GM12872 (cell line): ENCODE data around the gene PLCL1.

Source experiments
- TF ChIP-seq, protein P1 (sequence below): IDR thresholded peaks from 3 replicates; pipeline ENCODE4 v1.5.1; 2011; ENCODE audit warnings: low read depth, mild to moderate bottlenecking, low read length, moderate library complexity; ENCODE audit not compliant: insufficient read depth

PLCL1 gene

DNA sequence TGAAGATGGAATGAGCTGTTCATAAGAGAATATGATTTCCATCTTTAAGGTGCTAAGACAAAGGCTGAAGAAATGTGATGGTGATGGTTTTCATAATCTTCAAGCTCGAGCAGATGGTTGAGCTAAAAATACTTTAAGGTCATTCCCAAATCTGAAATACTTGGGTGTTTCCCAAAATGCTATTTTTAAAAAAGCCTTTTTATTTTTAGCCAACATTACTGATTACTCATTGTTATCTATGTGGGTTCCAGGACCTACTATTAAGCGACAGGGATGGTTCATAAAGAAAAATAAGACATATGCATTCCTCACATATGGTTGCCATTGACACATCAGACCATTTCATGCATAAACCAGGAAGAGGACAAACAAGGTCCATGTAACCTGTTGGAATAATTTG lies 298.5 kb downstream of the PLCL1 start:
- TF ChIP-seq, protein P1, sequence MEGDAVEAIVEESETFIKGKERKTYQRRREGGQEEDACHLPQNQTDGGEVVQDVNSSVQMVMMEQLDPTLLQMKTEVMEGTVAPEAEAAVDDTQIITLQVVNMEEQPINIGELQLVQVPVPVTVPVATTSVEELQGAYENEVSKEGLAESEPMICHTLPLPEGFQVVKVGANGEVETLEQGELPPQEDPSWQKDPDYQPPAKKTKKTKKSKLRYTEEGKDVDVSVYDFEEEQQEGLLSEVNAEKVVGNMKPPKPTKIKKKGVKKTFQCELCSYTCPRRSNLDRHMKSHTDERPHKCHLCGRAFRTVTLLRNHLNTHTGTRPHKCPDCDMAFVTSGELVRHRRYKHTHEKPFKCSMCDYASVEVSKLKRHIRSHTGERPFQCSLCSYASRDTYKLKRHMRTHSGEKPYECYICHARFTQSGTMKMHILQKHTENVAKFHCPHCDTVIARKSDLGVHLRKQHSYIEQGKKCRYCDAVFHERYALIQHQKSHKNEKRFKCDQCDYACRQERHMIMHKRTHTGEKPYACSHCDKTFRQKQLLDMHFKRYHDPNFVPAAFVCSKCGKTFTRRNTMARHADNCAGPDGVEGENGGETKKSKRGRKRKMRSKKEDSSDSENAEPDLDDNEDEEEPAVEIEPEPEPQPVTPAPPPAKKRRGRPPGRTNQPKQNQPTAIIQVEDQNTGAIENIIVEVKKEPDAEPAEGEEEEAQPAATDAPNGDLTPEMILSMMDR = no peak

DNA sequence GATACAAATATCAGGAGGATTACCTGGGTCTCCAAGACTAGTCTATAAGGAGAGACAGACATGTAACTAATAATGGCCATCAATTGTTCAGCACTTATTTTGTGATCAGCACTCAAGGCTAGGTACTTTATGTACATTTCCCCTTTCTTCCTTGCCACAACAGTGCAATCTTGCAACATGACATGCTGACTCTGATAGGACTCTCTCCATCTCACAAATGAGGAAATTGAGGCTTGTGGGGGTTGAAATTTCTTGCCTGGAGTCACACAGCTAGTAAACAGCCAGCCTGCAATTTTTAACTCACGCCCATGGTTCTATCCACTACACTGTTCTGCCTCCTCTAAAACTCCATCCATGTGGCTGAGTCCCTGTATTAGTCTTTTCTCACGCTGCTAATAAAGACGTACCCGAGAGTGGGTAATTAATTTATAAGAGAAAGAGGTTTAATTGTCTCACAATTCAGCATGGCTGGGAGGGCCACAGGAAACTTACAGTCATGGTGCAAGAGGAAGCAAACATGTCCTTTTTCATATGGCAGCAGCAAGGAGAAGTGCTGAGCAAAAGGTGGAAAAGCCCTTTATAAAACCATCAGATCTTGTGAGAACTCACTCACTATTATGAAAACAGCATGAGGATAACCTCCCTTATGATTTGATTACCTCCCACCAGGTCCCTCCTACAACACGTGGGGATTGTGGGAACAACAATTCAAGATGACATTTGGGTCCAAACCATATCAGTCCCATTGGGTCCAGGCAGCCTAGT lies 302.4 kb downstream of the PLCL1 start:
- TF ChIP-seq, protein P1 = no peak

DNA sequence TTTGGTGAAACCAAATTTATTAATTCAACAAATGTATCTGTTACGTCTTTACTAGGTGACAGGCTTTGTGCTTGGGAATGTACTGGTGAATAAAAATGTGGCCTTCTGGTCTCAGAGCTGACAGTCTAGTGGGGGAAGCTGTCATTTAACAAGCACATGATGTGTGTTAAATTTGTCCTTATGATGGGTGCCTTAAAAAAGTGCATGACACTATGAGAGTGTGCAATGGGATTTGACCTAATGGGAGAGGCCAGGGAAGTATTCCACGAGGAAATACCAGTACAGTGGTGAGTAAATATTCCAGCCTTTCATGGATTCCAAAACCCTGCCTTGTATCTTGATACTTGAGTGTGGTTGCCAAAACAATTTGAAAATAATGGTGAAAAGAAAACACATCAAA lies 308.9 kb downstream of the PLCL1 start:
- TF ChIP-seq, protein P1 = no peak

DNA sequence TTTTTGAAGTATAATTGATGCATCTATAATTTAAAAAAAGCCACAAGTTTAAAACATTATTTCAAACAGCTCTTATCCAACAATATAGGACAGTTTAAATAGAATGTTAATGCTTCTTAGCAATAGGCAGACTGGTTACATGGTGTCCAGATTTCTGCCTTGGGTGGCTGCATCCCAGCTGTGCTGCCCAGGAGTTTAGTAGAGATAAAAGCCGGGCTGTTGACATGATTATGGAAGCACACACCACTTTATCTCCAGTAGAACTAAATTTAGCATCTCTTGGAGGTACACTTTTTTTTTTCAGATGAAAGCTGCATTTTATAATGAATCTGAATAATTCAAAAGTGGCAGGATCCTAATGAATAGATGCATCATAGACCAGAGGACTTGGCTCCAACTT lies 309.7 kb downstream of the PLCL1 start:
- TF ChIP-seq, protein P1 = no peak

DNA sequence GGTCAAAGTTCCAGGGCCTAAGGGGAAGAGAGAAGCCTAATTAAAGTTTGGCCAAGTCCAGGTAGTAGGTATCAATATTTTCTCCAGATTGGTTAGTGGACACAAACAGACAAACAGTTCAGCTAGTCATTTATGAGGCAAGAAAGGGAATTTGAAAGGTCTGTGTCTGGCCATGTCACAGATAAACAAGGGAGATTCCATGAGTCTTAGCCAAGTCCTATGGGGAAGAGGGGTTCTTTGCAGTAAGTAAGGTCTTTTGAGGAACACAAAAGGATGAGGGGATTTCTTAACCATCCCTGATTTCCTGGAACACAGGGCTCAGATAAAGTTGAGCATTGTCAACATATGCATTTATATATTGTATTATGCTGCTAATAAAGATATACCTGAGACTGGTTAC lies 310.8 kb downstream of the PLCL1 start:
- TF ChIP-seq, protein P1 = no peak

DNA sequence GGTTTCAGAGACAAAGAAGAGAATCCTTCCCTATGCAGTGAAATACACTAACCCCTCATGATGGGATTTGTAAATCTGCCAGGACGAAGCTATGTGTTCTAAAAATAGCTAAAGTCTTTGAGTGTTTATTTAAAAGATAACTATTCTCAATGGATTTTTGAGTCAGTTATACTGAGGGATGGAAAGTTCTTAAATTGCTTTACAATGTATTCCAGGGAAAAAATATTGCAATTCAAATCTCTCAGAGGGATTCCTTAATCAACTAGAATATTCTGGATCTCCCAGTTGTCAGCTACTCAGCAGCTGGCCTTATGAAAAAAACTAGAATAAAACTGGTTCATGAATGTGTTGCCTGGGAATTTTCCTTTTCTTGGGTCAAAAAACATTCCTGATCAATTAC lies 312.4 kb downstream of the PLCL1 start:
- TF ChIP-seq, protein P1 = no peak

DNA sequence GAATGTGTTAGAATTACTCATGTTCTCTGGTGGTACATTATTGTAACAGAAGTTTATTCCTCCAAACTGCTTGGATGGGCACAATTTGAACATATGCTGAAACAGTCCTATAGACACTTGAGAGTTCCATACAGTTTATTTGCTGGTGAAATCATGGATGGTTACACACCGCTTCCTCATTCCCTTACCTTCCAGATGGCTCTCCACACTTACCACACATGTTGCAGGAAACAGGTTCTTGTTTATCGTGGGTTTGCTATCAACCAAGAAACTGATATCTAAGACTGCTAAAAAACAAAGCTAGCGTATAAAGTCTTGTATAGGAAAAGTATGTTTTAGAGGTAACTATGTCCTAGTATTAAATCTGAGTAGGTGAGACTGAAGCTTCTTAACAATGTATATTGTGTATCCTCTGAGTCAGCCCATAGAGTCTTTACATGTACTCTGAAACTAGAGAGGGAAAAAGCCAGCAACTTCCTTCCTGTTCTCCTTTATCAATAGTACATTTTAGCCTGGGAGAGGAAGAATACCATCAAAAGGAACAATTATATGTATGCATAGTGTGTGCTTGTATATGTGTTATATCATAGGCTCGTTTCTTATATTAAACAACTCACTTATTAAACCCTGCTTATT lies 313.1 kb downstream of the PLCL1 start:
- TF ChIP-seq, protein P1 = no peak
